GM23338 (cell line): Measurements from ENCODE around the gene TGFBI. TPM values are rescaled to one million over a fixed set of nuclear protein-coding genes. Genes with fewer than 3 reads are reported as not detected.

ENCODE experiments used
- ATAC-seq: fragments of 200-7000 bp; cut with Tn5 transposase; 3 replicates; pipeline ENCODE4 v1.9.1; 2020
- DNase-seq: peaks from one replicate; pipeline ENCODE4 v3.0.0-alpha.2; 2015; ENCODE audit warnings: low spot score
- H2AFZ ChIP-seq: fragments of 200-600 bp; sonication (generic); 2 replicates; pipeline ENCODE4 v1.8.0; 2016; ENCODE audit warnings: antibody characterized with exemption, mild to moderate bottlenecking, moderate library complexity
- H3F3A ChIP-seq: fragments of 200-600 bp; sonication (generic); replicated peaks from 2 replicates; pipeline ENCODE4 v1.8.0; 2017; ENCODE audit warnings: antibody characterized with exemption, mixed run types, low read depth
- H3K27ac ChIP-seq: fragments of 200-600 bp; sonication (generic); 2 replicates; pipeline ENCODE4 v1.6.1; 2016; ENCODE audit warnings: low read depth
- H3K27me3 ChIP-seq: fragments of 200-600 bp; sonication (generic); 2 replicates; pipeline ENCODE4 v1.8.0; 2016; ENCODE audit warnings: mild to moderate bottlenecking, mixed run types, moderate library complexity; ENCODE audit not compliant: insufficient read depth
- H3K36me3 ChIP-seq: fragments of 200-600 bp; sonication (generic); 2 replicates; pipeline ENCODE4 v1.8.0; 2016; ENCODE audit warnings: mild to moderate bottlenecking; ENCODE audit not compliant: insufficient read depth
- H3K4me1 ChIP-seq: fragments of 200-600 bp; sonication (generic); 2 replicates; pipeline ENCODE4 v1.8.0; 2016; ENCODE audit warnings: mild to moderate bottlenecking, moderate library complexity; ENCODE audit not compliant: insufficient read depth
- H3K4me2 ChIP-seq: fragments of 200-600 bp; sonication (generic); 2 replicates; pipeline ENCODE4 v1.7.1; 2017; ENCODE audit warnings: mixed run types
- H3K4me3 ChIP-seq: fragments of 200-600 bp; sonication (generic); 2 replicates; pipeline ENCODE4 v1.6.1; 2016; ENCODE audit warnings: mixed run types
- H3K79me2 ChIP-seq: fragments of 200-600 bp; sonication (generic); replicated peaks from 2 replicates; pipeline ENCODE4 v1.8.0; 2017; ENCODE audit warnings: mild to moderate bottlenecking; ENCODE audit not compliant: insufficient read depth
- H3K9me2 ChIP-seq: fragments of 200-600 bp; sonication (generic); 2 replicates; pipeline ENCODE4 v1.8.0; 2017; ENCODE audit not compliant: insufficient read depth
- H4K20me1 ChIP-seq: fragments of 200-600 bp; sonication (generic); replicated peaks from 2 replicates; pipeline ENCODE4 v1.8.0; 2017; ENCODE audit warnings: mild to moderate bottlenecking; ENCODE audit not compliant: insufficient read depth
- H3K27ac Mint-ChIP-seq: 2 replicates; pipeline ENCODE4 v1.8.0; 2020; ENCODE audit warnings: inconsistent platforms, mild to moderate bottlenecking, moderate library complexity, mixed read lengths
- H3K27me3 Mint-ChIP-seq: 3 replicates; pipeline ENCODE4 v1.8.0; 2022; ENCODE audit warnings: low read depth, mild to moderate bottlenecking, moderate library complexity, mixed read lengths, inconsistent platforms; ENCODE audit not compliant: insufficient read depth, poor library complexity
- H3K36me3 Mint-ChIP-seq: 3 replicates; pipeline ENCODE4 v1.8.0; 2021; ENCODE audit warnings: low read depth, mild to moderate bottlenecking, inconsistent platforms, moderate library complexity, mixed read lengths
- H3K4me1 Mint-ChIP-seq: 3 replicates; pipeline ENCODE4 v1.8.0; 2020; ENCODE audit warnings: mild to moderate bottlenecking, inconsistent platforms, mixed read lengths
- H3K4me3 Mint-ChIP-seq: 3 replicates; pipeline ENCODE4 v1.8.0; 2021; ENCODE audit warnings: moderate library complexity, mild to moderate bottlenecking, inconsistent platforms, mixed read lengths
- H3K9me3 Mint-ChIP-seq: 3 replicates; pipeline ENCODE4 v1.8.0; 2020; ENCODE audit warnings: moderate library complexity, mild to moderate bottlenecking, inconsistent platforms, mixed read lengths
- CREB1 ChIP-seq: fragments of 250-450 bp; sonication (Bioruptor Pico); IDR thresholded peaks from 2 replicates; pipeline ENCODE4 v1.5.0; 2020; ENCODE audit warnings: low read depth, mild to moderate bottlenecking, moderate library complexity
- EZH2 ChIP-seq: fragments of 200-600 bp; sonication (generic); IDR thresholded peaks from one replicate; pipeline ENCODE4 v1.8.0; 2017; ENCODE audit warnings: antibody characterized with exemption, mild to moderate bottlenecking, low read depth; ENCODE audit not compliant: unreplicated experiment
- EZH2phosphoT487 ChIP-seq: fragments of 200-600 bp; sonication (generic); IDR thresholded peaks from one replicate; pipeline ENCODE4 v1.8.1; 2018; ENCODE audit warnings: antibody characterized with exemption; ENCODE audit not compliant: unreplicated experiment
- JUNB ChIP-seq: IDR thresholded peaks from one replicate; pipeline ENCODE4 v1.6.1; 2016; ENCODE audit warnings: antibody characterized with exemption; ENCODE audit not compliant: unreplicated experiment
- NANOG ChIP-seq: IDR thresholded peaks from 2 replicates; pipeline ENCODE4 v1.6.1; 2016; ENCODE audit warnings: antibody characterized with exemption, borderline replicate concordance
- POLR2AphosphoS5 ChIP-seq: IDR thresholded peaks from 2 replicates; pipeline ENCODE4 v1.6.1; 2016; ENCODE audit warnings: antibody characterized with exemption, low read depth
- REST ChIP-seq: IDR thresholded peaks from one replicate; pipeline ENCODE4 v1.6.1; 2018; ENCODE audit warnings: antibody characterized with exemption; ENCODE audit not compliant: unreplicated experiment
- ZNF114 ChIP-seq: fragments of 250-450 bp; sonication (Bioruptor Pico); IDR thresholded peaks from 2 replicates; pipeline ENCODE4 v1.5.0; 2020; ENCODE audit warnings: mild to moderate bottlenecking, moderate library complexity
- ZNF331 ChIP-seq: fragments of 250-450 bp; sonication (Bioruptor Pico); IDR thresholded peaks from 2 replicates; pipeline ENCODE4 v1.5.0; 2020; ENCODE audit warnings: low read depth, mild to moderate bottlenecking, moderate library complexity
- ZNF462 ChIP-seq: fragments of 250-450 bp; sonication (Bioruptor Pico); IDR thresholded peaks from 2 replicates; pipeline ENCODE4 v1.5.0; 2020; ENCODE audit warnings: mild to moderate bottlenecking, moderate library complexity
- polyA plus RNA-seq: library from polyadenylated mRNA; unstranded; fragments of >200 nt; fragmentation: Nextera tagmentation; extraction: Ambion mirVana; gene quantifications from 2 replicates; pipeline ENCODE4 v1.2.1, GENCODE V29; 2016
- total RNA-seq: library from RNA; depleted of rRNA; stranded (reverse); fragments of >200 nt; shearing (Covaris generic); gene quantifications from 2 replicates; pipeline ENCODE4 v1.2.3, GENCODE V29; 2014

Gene TGFBI
- total and polyA plus RNA-seq, 2 experiments from 2014 or later: 8.9 to 9.4 TPM

- Mint-ChIP-seq H3K27me3 (peaks cover 8% of the 10 kb centered on the region), H3K27ac (no peak overlapping the region), H3K9me3 (no peaks in the 10 kb centered on the region), H3K4me1 (peaks cover 3% of the 10 kb centered on the region; the same call in 1 of the 3 replicates), H3K4me3 (no peak overlapping the region), H3K36me3 (no peaks in the 10 kb centered on the region)
- Histone ChIP-seq H2AFZ (0 out of 2 replicates have a peak overlapping the region, but pooled peaks have one; percentile 47), H3K4me3 (no peak overlapping the region), H3K36me3 (no peaks in the 10 kb centered on the region), H3K27me3 (peaks cover 11% of the 10 kb centered on the region), H3K79me2 (no peaks in the 10 kb centered on the region), H3F3A (no peaks in the 10 kb centered on the region), H3K27ac (no peak overlapping the region), H3K4me1 (no peaks in the 10 kb centered on the region), H4K20me1 (no peaks in the 10 kb centered on the region), H3K4me2 (no peak overlapping the region), H3K9me2 (peaks cover 5% of the 10 kb centered on the region; the same call in 1 of the 2 replicates)
- TF ChIP-seq ZNF114 (CRISPR knock-in tag) (no peak), POLR2AphosphoS5 (no peak), REST (no peak), EZH2 (no peak), NANOG (no peak), ZNF331 (CRISPR knock-in tag) (no peak), ZNF462 (CRISPR knock-in tag) (no peak), CREB1 (no peak), JUNB (no peak), EZH2phosphoT487 (no peak)
- DNase-seq (no peak), ATAC-seq (no peak)
Measured at GRCh38 chr5:136022965-136023364, 5.8 kb upstream of the TGFBI start.
